ENCODE results near the gene MRPL49. TPM values are rescaled to one million over a fixed set of nuclear protein-coding genes. Genes with fewer than 3 reads are reported as not detected.
A peak's percentile ranks its signal among the peaks of the same experiment; 100 is the strongest.

The MRPL49 gene
- total and polyA plus RNA-seq, 2 of the 8 experiments (the other 6 are each of a cell fraction or from before 2014, with no cell fraction given): 54.0 to 84.8 TPM

- H3K4me1 ChIP-seq (replicated peaks in 1 of 4; ENCODE audit: control insufficient read depth in 3 of 4, insufficient read depth in 4 of 4, low read length in 3 of 4): peaks cover 0 to 13% (median 7%) of the 10 kb centered on the region in 4 experiments; a peak in 6 of 7 replicates
- WGBS, 2 experiments (ENCODE audit: extremely low coverage in 1 of 2, insufficient coverage in 1 of 2, insufficient read length in 1 of 2, insufficient replicate concordance in 2 of 2, low coverage in 1 of 2, low lambda C conversion rate in 2 of 2, missing lambda C conversion rate in 1 of 2): 91% methylated on average over 15 of the region's 15 CpGs; no CpG with 5 or more reads in 1 of the 2 experiments
- H4K5ac ChIP-seq (ENCODE audit: insufficient read length, low read depth, low read length): no peak overlapping the region
- H3K14ac ChIP-seq (ENCODE audit: insufficient read length): no peak overlapping the region
- H3K4me2 ChIP-seq (ENCODE audit: insufficient read depth in 1 of 2, low read depth in 2 of 2, low read length in 2 of 2): no peak overlapping the region; a peak in 1 of 4 replicates
- H2BK120ac ChIP-seq (replicated peaks; ENCODE audit: low read depth, low read length): no peak overlapping the region
- peaks cover 3% of the 10 kb centered on the region; the same call in 1 of the 2 replicates for H3K79me1 ChIP-seq (ENCODE audit: low read depth, low read length)
- FAIRE-seq: no peak
- H3K4me3 ChIP-seq (ENCODE audit: extremely low read depth in 1 of 4, insufficient read depth in 2 of 4, low read depth in 3 of 4, low read length in 4 of 4): no peak overlapping the region
- ChIA-PET CTCF (ENCODE audit: partially characterized antibody) (interaction anchor here (0.6 to 3.0 kb wide), 5 partner anchors 8 to 410 kb away, joined by 3 to 14 read pairs (median 4); no protein-coding TSS in a partner anchor), POLR2A (ENCODE audit: partially characterized antibody) (interaction anchor here (0.8 to 15.8 kb wide), 8 partner anchors 10 to 374 kb away, joined by 3 to 305 read pairs (median 12); partner anchors contain the start of genes CAPN1, FAU, MRPL49 and NEAT1)
- peaks cover 0 to 8% (median 5%) of the 10 kb centered on the region in 4 experiments; a peak in 5 of 8 replicates for H3K36me3 ChIP-seq (ENCODE audit: control insufficient read depth in 2 of 4, insufficient read depth in 4 of 4, low read length in 3 of 4)
- peak overlapping the region; percentile 43; the same call in 1 of the 2 replicates for H2AK5ac ChIP-seq (ENCODE audit: low read depth, low read length)
- H3K4ac ChIP-seq (replicated peaks; ENCODE audit: insufficient read length, low read depth, low read length): no peak overlapping the region
- H3K23ac ChIP-seq (ENCODE audit: insufficient read length): no peak overlapping the region
- no peak overlapping the region for H3K18ac ChIP-seq (ENCODE audit: extremely low read depth, low read length)
- no peak overlapping the region for H3K27ac ChIP-seq (ENCODE audit: low read depth, low read length)
- no peaks in the 10 kb centered on the region; a peak in 1 of 4 replicates for H3K9me3 ChIP-seq (ENCODE audit: insufficient read depth in 2 of 2, low read depth in 1 of 2, low read length in 1 of 2)
- no peak overlapping the region; the same call in none of the 2 replicates for H2BK15ac ChIP-seq (ENCODE audit: low read length)
- DNase-seq (ENCODE audit: low read depth in 1 of 2, low spot score in 2 of 2): no peak
- H3K56ac ChIP-seq (replicated peaks; ENCODE audit: insufficient read length, low read depth, low read length): no peak overlapping the region
- no peak overlapping the region for H2BK5ac ChIP-seq (ENCODE audit: low read depth, low read length)
- peaks cover 0 to 6% of the 10 kb centered on the region in 2 experiments for H4K20me1 ChIP-seq (replicated peaks in 1 of 2; ENCODE audit: control insufficient read depth in 1 of 2, insufficient read depth in 2 of 2, low read length in 2 of 2)
- H3K27me3 ChIP-seq (replicated peaks in 1 of 4; ENCODE audit: control insufficient read depth in 3 of 4, extremely low read depth in 1 of 4, insufficient read depth in 3 of 4, low read length in 3 of 4): no peaks in the 10 kb centered on the region
- no peak overlapping the region for H2BK12ac ChIP-seq (ENCODE audit: low read depth, low read length)
- no peak overlapping the region for H4K8ac ChIP-seq (ENCODE audit: extremely low read depth, insufficient read depth, low read length)
- no peak overlapping the region for H3K9ac ChIP-seq (replicated peaks in 1 of 4; ENCODE audit: extremely low read depth in 1 of 4, low read depth in 3 of 4, low read length in 3 of 4)
- no peak overlapping the region for H2AFZ ChIP-seq (ENCODE audit: low read length)
- peaks cover 14% of the 10 kb centered on the region for H3K23me2 ChIP-seq (ENCODE audit: low read depth, low read length)
- TF ChIP-seq TAF7 (optimal IDR thresholded peaks at IDR 0.05; ENCODE audit: borderline replicate concordance, low read depth, low read length) (no peak), CTCF (IDR thresholded peaks at IDR 0.05; ENCODE audit: control extremely low read depth in 1 of 3, insufficient read depth in 1 of 3, low read depth in 1 of 3, low read length in 3 of 3) (no peak), NRF1 (IDR thresholded peaks at IDR 0.05; ENCODE audit: low read depth, low read length) (no peak)
- H3K79me2 ChIP-seq (ENCODE audit: control insufficient read depth in 1 of 2, insufficient read depth in 2 of 2, low read length in 2 of 2): peaks cover 0 to 15% of the 10 kb centered on the region in 2 experiments; a peak in 1 of 4 replicates
- no peak overlapping the region for H2BK20ac ChIP-seq (ENCODE audit: low read length)
- no peak overlapping the region for H4K91ac ChIP-seq (replicated peaks; ENCODE audit: insufficient read length, low read length)
Measured at GRCh38 chr11:65136515-65137096, 14.5 kb downstream of the MRPL49 start.

Measured in H1 (cell line).